22Rv1 (cell line): Measurements from ENCODE around the gene SH3RF1.

Experiments
- CTCF ChIP-seq: fragments of 450-650 bp; IDR thresholded peaks from 2 replicates; pipeline ENCODE4 v1.5.1; 2017; ENCODE audit warnings: mild to moderate bottlenecking
- ZFX ChIP-seq: fragments of 450-650 bp; IDR thresholded peaks from 2 replicates; pipeline ENCODE4 v1.6.1; 2017; ENCODE audit warnings: antibody characterized with exemption, borderline replicate concordance

DNA sequence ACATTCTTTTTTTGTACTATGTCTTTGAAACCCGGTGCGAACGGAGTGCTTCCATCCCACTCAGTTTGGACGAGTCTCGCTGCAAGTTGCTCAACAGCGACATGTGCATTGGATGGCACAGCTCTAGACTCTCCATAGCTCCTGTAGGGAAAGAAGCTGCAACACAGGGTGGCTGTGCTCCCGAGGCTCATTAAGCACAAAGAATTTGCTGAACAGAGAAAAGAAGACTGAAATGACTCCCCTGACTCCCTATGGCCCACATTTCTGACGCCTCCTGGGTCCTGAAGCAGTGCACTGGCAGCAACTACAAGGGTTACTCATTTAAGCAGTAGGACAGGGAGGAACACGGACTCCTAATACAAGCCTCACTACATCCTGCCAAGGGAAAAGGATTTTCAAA is 127.4 kb downstream of the SH3RF1 start:
- TF ChIP-seq CTCF: no peak
- TF ChIP-seq ZFX: no peak
